Measurements from ENCODE around the gene AGTR1. TPM values are rescaled to one million over a fixed set of nuclear protein-coding genes. Genes with fewer than 3 reads are reported as not detected.

AGTR1 gene
- total and polyA plus RNA-seq, 2 donors (not counting 3 experiments of a cell fraction or from before 2014, with no cell fraction given), result not detected

- TF ChIP-seq CTCF (IDR thresholded peaks at IDR 0.05; ENCODE audit: extremely low read depth in 1 of 2, insufficient read depth in 1 of 2, low read depth in 1 of 2, low read length in 2 of 2), result no peak
- no peak for TF ChIP-seq MYC (IDR thresholded peaks at IDR 0.05; ENCODE audit: low read depth, low read length)
- no peak for TF ChIP-seq POLR2A (IDR thresholded peaks at IDR 0.05; ENCODE audit: low read depth, low read length)
- no peak for TF ChIP-seq POLR2AphosphoS5 (IDR thresholded peaks at IDR 0.05; ENCODE audit: insufficient read depth, low read depth, low read length)
- no peak for TF ChIP-seq JUN (IDR thresholded peaks at IDR 0.05; ENCODE audit: borderline replicate concordance, insufficient read depth, insufficient read length, low read depth)
- TF ChIP-seq EZH2 (IDR thresholded peaks at IDR 0.05; ENCODE audit: borderline replicate concordance, low read depth, low read length, severe bottlenecking), result no peak
- TF ChIP-seq MAX (IDR thresholded peaks at IDR 0.05; ENCODE audit: insufficient read depth, insufficient read length), result no peak
- no peak for TF ChIP-seq FOS (IDR thresholded peaks at IDR 0.05; ENCODE audit: borderline replicate concordance, insufficient read depth, low read length)
- no peak for TF ChIP-seq GATA2 (IDR thresholded peaks at IDR 0.05; ENCODE audit: insufficient read depth, insufficient read length, low read depth, low read length)
- DNase-seq (ENCODE audit: low read depth, low spot score), result no peak
- Histone ChIP-seq H3K4me2 (ENCODE audit: insufficient read depth, low read length) (no peak overlapping the region), H2AFZ (ENCODE audit: low read depth, low read length) (no peak overlapping the region), H3K4me3 (replicated peaks in 1 of 3; ENCODE audit: insufficient read depth in 1 of 3, low read depth in 1 of 3, low read length in 3 of 3) (no peak overlapping the region), H4K20me1 (replicated peaks; ENCODE audit: control insufficient read depth, extremely low read depth, insufficient read depth, low read length) (no peaks in the 10 kb centered on the region), H3K9me1 (replicated peaks; ENCODE audit: control insufficient read depth, extremely low read depth, insufficient read depth, low read length) (no peaks in the 10 kb centered on the region), H3K9me3 (replicated peaks; ENCODE audit: control insufficient read depth, insufficient read depth, low read length) (no peaks in the 10 kb centered on the region), H3K27ac (ENCODE audit: insufficient read depth, low read depth, low read length) (no peak overlapping the region), H3K4me1 (ENCODE audit: control insufficient read depth, extremely low read depth, insufficient read depth, low read length) (no peaks in the 10 kb centered on the region), H3K9ac (replicated peaks; ENCODE audit: extremely low read depth, insufficient read depth, low read length) (no peak overlapping the region), H3K36me3 (ENCODE audit: control insufficient read depth in 2 of 2, extremely low read depth in 1 of 2, insufficient read depth in 2 of 2, low read length in 2 of 2) (no peaks in the 10 kb centered on the region), H3K79me2 (ENCODE audit: control insufficient read depth, insufficient read depth, low read length) (no peaks in the 10 kb centered on the region), H3K27me3 (ENCODE audit: control insufficient read depth in 2 of 2, insufficient read depth in 2 of 2, low read length in 2 of 2) (peaks cover 0 to 5% of the 10 kb centered on the region in 2 experiments)
- ChIA-PET POLR2A (no interaction called here), CTCF (no interaction called here)
- BruUV-seq (replicated peaks), result no TSS peak
- dilution Hi-C loops (cut with MboI; ENCODE audit: extremely low pct_ligation_motif_present, low sequenced_read_pairs) (no loop called here), intact Hi-C loops (cut with micrococcal nuclease) (no loop called here)
- FAIRE-seq, result no peak
Observed at GRCh38 chr3:148791920-148792319, 94.2 kb downstream of the AGTR1 start.

Measured in endothelial cell of umbilical vein (primary cell).